ENCODE measurements around the gene BAIAP2L1. TPM values are rescaled to one million over a fixed set of nuclear protein-coding genes. Genes with fewer than 3 reads are reported as not detected.

The BAIAP2L1 gene
- total and polyA plus RNA-seq, 2 of the 8 experiments (the other 6 are each of a cell fraction or from before 2014, with no cell fraction given), result 19.2 to 42.9 TPM

- Histone ChIP-seq H3K79me2 (ENCODE audit: control insufficient read depth in 1 of 2, insufficient read depth in 2 of 2, low read length in 2 of 2) (no peaks in the 10 kb centered on the region), H4K5ac (ENCODE audit: insufficient read length, low read depth, low read length) (no peak overlapping the region), H3K18ac (ENCODE audit: extremely low read depth, low read length) (no peak overlapping the region), H3K23ac (ENCODE audit: insufficient read length) (no peak overlapping the region), H4K8ac (ENCODE audit: extremely low read depth, insufficient read depth, low read length) (no peak overlapping the region), H3K14ac (ENCODE audit: insufficient read length) (no peak overlapping the region), H3K4me1 (replicated peaks in 1 of 4; ENCODE audit: control insufficient read depth in 3 of 4, insufficient read depth in 4 of 4, low read length in 3 of 4) (no peaks in the 10 kb centered on the region), H3K4ac (replicated peaks; ENCODE audit: insufficient read length, low read depth, low read length) (no peak overlapping the region), H3K56ac (replicated peaks; ENCODE audit: insufficient read length, low read depth, low read length) (no peak overlapping the region), H3K27me3 (replicated peaks in 1 of 4; ENCODE audit: control insufficient read depth in 3 of 4, extremely low read depth in 1 of 4, insufficient read depth in 3 of 4, low read length in 3 of 4) (no peaks in the 10 kb centered on the region), H2BK120ac (replicated peaks; ENCODE audit: low read depth, low read length) (no peak overlapping the region), H3K4me3 (ENCODE audit: extremely low read depth in 1 of 4, insufficient read depth in 2 of 4, low read depth in 3 of 4, low read length in 4 of 4) (no peak overlapping the region), H2BK5ac (ENCODE audit: low read depth, low read length) (no peak overlapping the region), H3K79me1 (ENCODE audit: low read depth, low read length) (no peaks in the 10 kb centered on the region), H3K36me3 (ENCODE audit: control insufficient read depth in 2 of 4, insufficient read depth in 4 of 4, low read length in 3 of 4) (no peaks in the 10 kb centered on the region), H3K9me3 (ENCODE audit: insufficient read depth in 2 of 2, low read depth in 1 of 2, low read length in 1 of 2) (no peaks in the 10 kb centered on the region), H3K27ac (ENCODE audit: low read depth, low read length) (no peak overlapping the region), H2BK15ac (ENCODE audit: low read length) (no peak overlapping the region), H2AK5ac (ENCODE audit: low read depth, low read length) (no peak overlapping the region), H3K9ac (replicated peaks in 1 of 4; ENCODE audit: extremely low read depth in 1 of 4, low read depth in 3 of 4, low read length in 3 of 4) (no peak overlapping the region), H2AFZ (ENCODE audit: low read length) (no peak overlapping the region), H3K23me2 (ENCODE audit: low read depth, low read length) (no peaks in the 10 kb centered on the region), H2BK12ac (ENCODE audit: low read depth, low read length) (no peak overlapping the region), H4K20me1 (replicated peaks in 1 of 2; ENCODE audit: control insufficient read depth in 1 of 2, insufficient read depth in 2 of 2, low read length in 2 of 2) (no peaks in the 10 kb centered on the region), H3K4me2 (ENCODE audit: insufficient read depth in 1 of 2, low read depth in 2 of 2, low read length in 2 of 2) (no peak overlapping the region), H4K91ac (replicated peaks; ENCODE audit: insufficient read length, low read length) (no peak overlapping the region), H2BK20ac (ENCODE audit: low read length) (no peak overlapping the region)
- CTCF ChIA-PET (ENCODE audit: partially characterized antibody), result interaction anchor here (0.7 to 20.6 kb wide), 6 partner anchors 9 to 406 kb away, joined by 3 to 365 read pairs (median 7); no protein-coding TSS in a partner anchor
- DNase-seq (ENCODE audit: low read depth in 1 of 2, low spot score in 2 of 2) (no peak), FAIRE-seq (no peak)
- WGBS, 2 experiments (ENCODE audit: extremely low coverage in 1 of 2, insufficient coverage in 1 of 2, insufficient read length in 1 of 2, insufficient replicate concordance in 2 of 2, low coverage in 1 of 2, low lambda C conversion rate in 2 of 2, missing lambda C conversion rate in 1 of 2), result 93% methylated on average over 13 of the region's 13 CpGs; no CpG with 5 or more reads in 1 of the 2 experiments
- TF ChIP-seq ATF3 (IDR thresholded peaks at IDR 0.05; ENCODE audit: insufficient read depth, low read depth, low read length) (no peak), RNF2 (IDR thresholded peaks at IDR 0.05; ENCODE audit: borderline replicate concordance, low read depth, low read length, missing control alignments, poor library complexity, severe bottlenecking) (no peak), GABPA (IDR thresholded peaks at IDR 0.05; ENCODE audit: borderline replicate concordance, insufficient read depth, low read length) (no peak), BACH1 (IDR thresholded peaks at IDR 0.05; ENCODE audit: low read length) (no peak), FOSL1 (IDR thresholded peaks at IDR 0.05; ENCODE audit: insufficient read depth, low read depth, low read length) (no peak), SAP30 (IDR thresholded peaks at IDR 0.05; ENCODE audit: insufficient read depth, insufficient replicate concordance, low read length) (no peak), ASH2L (IDR thresholded peaks at IDR 0.05; ENCODE audit: low read length) (no peak), TBP (IDR thresholded peaks at IDR 0.05; ENCODE audit: low read depth, low read length) (no peak), SUZ12 (IDR thresholded peaks at IDR 0.05; ENCODE audit: low read length) (no peak), HDAC2 (IDR thresholded peaks at IDR 0.05; ENCODE audit: borderline replicate concordance in 1 of 2, low read depth in 2 of 2, low read length in 2 of 2) (no peak)
- POLR2A ChIA-PET (ENCODE audit: partially characterized antibody), result no interaction called here
Measured at GRCh38 chr7:98429799-98430198, 28.9 kb upstream of the BAIAP2L1 start.
